WI38 (cell line): Measurements from ENCODE around the gene C19orf67.
A peak's percentile ranks its signal among the peaks of the same experiment; 100 is the strongest.

Experiments used
- H3K4me3 ChIP-seq: 2 replicates; pipeline ENCODE4 v1.5.1; 2011; ENCODE audit warnings: low read depth, mild to moderate bottlenecking, control low read depth, low read length
- TF ChIP-seq, protein P1 (sequence below): IDR thresholded peaks from 2 replicates; pipeline ENCODE4 v1.5.1; 2012; ENCODE audit warnings: low read depth, mild to moderate bottlenecking, control low read depth, low read length

The C19orf67 gene

DNA sequence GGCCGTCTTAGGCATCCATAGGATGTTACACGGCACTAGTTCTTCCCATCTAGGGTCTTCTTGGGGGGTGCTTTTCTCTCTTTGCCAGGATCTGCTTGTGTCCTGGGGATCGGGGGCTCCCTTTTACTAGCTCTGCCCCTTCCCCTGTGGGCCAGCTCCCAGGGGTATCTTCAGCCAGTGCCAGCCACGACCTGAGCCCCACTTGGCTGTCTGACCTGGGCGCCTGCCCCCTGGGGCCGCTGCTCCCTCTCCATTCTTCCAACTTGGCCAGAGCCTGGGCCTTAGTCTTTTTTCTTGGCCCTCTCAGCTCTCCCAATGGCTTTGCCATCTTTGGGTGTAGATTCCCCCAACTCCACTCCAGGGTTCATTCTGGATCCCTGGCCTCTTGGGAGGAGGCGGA, 28.9 kb upstream of the C19orf67 start:
- no peak overlapping the region for H3K4me3 ChIP-seq

DNA sequence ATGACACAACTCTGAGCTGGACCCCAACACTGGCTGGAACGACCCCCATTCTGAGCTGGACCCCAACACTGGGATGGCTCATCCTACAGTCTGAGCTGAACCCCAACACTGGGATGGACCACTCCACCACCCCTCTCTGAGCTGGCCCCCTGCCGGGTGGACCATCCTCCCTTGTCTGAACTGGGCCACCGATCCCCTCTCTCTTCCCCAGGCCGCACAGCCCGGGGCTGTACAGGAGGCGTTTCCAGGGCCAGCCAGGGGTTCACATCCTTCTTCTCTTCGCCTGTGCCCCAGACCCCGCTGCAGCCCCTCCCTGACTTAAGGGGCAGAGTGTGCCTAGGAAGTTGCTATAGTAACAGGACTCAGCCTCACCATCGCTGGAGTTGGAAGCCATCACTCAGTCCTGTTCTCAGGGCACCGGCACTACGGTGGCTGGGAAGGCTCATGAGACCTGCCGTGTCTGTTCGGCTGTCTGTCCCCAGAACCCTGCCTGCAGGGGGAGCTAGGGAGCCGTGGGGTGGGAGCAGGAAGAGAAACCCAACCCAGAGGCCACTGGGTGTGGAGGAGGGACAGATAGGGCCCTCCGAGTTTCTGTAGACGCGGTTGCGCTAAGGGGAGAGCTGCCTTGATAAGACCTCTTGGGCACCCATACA, 28.3 kb upstream of the C19orf67 start:
- no peak overlapping the region for H3K4me3 ChIP-seq
- TF ChIP-seq, protein P1, sequence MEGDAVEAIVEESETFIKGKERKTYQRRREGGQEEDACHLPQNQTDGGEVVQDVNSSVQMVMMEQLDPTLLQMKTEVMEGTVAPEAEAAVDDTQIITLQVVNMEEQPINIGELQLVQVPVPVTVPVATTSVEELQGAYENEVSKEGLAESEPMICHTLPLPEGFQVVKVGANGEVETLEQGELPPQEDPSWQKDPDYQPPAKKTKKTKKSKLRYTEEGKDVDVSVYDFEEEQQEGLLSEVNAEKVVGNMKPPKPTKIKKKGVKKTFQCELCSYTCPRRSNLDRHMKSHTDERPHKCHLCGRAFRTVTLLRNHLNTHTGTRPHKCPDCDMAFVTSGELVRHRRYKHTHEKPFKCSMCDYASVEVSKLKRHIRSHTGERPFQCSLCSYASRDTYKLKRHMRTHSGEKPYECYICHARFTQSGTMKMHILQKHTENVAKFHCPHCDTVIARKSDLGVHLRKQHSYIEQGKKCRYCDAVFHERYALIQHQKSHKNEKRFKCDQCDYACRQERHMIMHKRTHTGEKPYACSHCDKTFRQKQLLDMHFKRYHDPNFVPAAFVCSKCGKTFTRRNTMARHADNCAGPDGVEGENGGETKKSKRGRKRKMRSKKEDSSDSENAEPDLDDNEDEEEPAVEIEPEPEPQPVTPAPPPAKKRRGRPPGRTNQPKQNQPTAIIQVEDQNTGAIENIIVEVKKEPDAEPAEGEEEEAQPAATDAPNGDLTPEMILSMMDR = 0 out of 2 replicates have a peak, but pooled peaks have one; percentile 17

More for the DNA sequence above, 28.9 kb upstream of the C19orf67 start:
- TF ChIP-seq, protein P1 = no peak

DNA sequence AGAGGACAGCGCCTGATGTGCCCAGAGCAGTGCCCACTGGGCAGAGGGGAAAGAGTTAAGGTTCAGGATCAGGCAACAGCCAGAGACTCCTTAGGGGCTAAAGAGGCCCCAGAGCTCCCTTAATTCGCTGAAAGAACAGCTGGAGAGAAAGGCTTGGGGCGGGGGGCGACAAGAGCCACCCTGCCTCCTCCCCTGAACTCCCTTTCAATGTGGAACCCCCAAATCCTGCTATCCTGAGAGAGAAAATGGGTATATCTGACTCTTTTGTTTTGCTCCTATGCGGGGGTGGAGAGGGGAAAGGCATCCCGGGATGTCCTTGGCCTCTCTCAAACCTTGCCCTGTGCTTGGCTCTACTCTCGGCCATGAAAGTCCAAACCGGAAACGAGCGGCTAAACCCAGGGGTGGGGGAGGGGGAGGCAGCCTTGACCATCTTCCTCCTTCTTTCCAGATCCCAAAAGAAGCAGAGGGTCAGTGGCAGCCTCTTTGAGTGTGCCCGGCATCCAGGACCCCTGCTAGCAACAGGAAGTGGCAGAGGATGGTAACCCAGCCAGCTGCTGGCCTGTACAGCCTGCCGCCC, 27.3 kb upstream of the C19orf67 start:
- TF ChIP-seq, protein P1 = no peak
- no peak overlapping the region for H3K4me3 ChIP-seq

DNA sequence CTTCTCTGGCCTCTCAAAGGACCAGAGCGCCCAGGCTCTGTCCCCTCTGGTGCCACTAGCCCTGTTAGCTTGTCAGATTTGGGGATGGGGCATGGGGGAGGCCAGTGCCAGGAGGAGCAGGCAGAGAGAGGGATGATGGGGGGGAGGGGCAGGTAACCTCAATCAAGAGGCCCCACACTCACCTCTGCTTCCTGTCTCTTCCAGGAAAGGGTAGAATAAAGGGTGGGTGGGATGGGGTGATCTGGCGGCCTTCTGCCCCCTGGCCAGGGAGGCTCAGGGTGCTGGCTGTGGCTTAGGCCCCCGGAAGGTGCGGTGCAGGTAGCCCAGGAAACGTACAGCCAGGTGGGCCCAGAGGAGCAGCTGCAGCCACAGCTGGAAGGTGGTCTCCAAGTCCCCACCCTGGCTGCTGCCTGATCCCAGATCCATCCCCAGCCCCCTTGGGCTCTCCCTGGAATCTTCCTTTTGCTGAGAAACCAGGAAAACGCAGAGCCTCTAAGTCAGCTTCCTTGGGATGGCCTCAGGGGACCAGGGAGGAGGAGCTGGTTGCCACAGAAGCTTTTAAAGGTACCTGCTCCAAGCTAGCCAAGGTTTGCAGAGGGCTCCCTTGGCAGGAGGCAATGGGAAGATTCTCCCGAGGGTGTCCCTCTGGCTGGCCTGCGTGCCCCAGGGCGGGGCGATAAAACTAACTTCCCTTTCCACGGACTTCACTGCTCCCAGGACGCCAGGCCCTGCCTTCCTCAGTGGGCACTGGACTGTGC, 26.6 kb upstream of the C19orf67 start:
- TF ChIP-seq, protein P1 = no peak

DNA sequence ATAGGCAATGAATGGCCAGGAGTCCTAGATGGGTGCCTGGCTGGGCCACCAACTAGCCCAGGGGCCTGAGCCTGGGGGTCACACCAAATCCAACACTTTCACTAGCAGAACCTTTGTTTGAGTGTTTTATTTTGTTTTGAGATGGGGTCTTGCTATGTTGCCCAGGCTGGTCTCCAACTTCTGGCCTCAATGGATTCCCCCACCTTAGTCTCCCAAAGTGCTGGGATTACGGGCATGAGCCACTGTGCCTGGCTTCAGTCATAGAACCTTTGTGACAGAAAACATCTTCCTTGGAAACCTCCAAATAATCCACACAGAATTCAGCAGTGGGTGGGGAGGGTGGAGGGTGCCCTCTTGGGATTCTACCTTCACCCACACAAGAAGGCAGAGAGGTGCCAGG, 25.9 kb upstream of the C19orf67 start:
- H3K4me3 ChIP-seq = no peak overlapping the region
- TF ChIP-seq, protein P1 = no peak

More for the DNA sequence above, 26.6 kb upstream of the C19orf67 start:
- H3K4me3 ChIP-seq = no peak overlapping the region

DNA sequence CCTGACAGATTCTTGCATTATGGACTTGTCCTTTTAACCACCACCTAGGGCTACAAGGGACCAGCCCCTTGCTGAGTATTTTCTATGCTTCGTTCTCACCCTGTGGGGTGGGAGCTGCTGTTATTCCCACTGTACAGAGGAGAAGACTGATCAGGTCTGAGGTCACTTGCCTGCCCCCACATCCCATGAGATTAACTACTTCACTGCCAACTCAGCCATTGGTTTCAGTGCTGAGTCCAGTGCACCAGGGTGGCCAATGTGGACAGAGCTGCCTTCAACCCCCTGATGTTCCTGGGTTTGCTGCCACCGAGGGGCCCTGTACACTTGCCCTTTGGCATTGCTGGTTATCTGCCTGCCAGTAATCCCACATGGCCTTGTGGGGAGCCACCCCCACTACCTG, 25.1 kb upstream of the C19orf67 start:
- no peak overlapping the region for H3K4me3 ChIP-seq
- TF ChIP-seq, protein P1 = no peak
